Type B pancreatic cell (in vitro differentiated cells): Measurements from ENCODE around the gene NRP2. TPM values are rescaled to one million over a fixed set of nuclear protein-coding genes. Genes with fewer than 3 reads are reported as not detected.

Experiments
- DNase-seq: peaks from one replicate; pipeline ENCODE4 v3.0.0; 2021; ENCODE audit warnings: mixed read lengths; ENCODE audit not compliant: unreplicated experiment; ENCODE audit errors: extremely low spot score
- H3K27ac Mint-ChIP-seq: 2 replicates; pipeline ENCODE4 v1.8.0; 2021; ENCODE audit warnings: mild to moderate bottlenecking, mixed read lengths
- H3K27me3 Mint-ChIP-seq: 2 replicates; pipeline ENCODE4 v1.8.0; 2021; ENCODE audit warnings: mixed read lengths
- H3K36me3 Mint-ChIP-seq: 2 replicates; pipeline ENCODE4 v1.8.0; 2021; ENCODE audit warnings: mixed read lengths
- H3K4me1 Mint-ChIP-seq: one replicate; pipeline ENCODE4 v1.8.0; 2021; ENCODE audit warnings: mixed read lengths; ENCODE audit not compliant: unreplicated experiment
- H3K4me3 Mint-ChIP-seq: 2 replicates; pipeline ENCODE4 v1.8.0; 2021; ENCODE audit warnings: mild to moderate bottlenecking, mixed read lengths
- H3K9me3 Mint-ChIP-seq: 2 replicates; pipeline ENCODE4 v1.8.0; 2021; ENCODE audit warnings: mixed read lengths
- CTCF ChIP-seq: fragments of 200-600 bp; sonication (generic); conservative IDR thresholded peaks from 2 replicates; pipeline ENCODE4 v1.5.0; 2021; ENCODE audit warnings: antibody characterized with exemption, mild to moderate bottlenecking
- total RNA-seq: library from RNA; stranded (reverse); gene quantifications from 2 replicates; pipeline ENCODE4 v1.2.1, GENCODE V29; 2021; ENCODE audit warnings: low replicate concordance

Gene NRP2
- total RNA-seq, 1 donor from 2014 or later: 109 TPM

GRCh38 chr2:205715831-205716525 is 33.7 kb downstream of the NRP2 start:
- peaks cover 10% of the 10 kb centered on the region for H3K27me3 Mint-ChIP-seq
- no peak overlapping the region for H3K27ac Mint-ChIP-seq
- peaks cover 67% of the 10 kb centered on the region for H3K4me1 Mint-ChIP-seq
- peaks cover 12% of the 10 kb centered on the region for H3K36me3 Mint-ChIP-seq
- DNase-seq: no peak
- TF ChIP-seq CTCF: peak; percentile 45
- no peak overlapping the region for H3K4me3 Mint-ChIP-seq
- H3K9me3 Mint-ChIP-seq: no peaks in the 10 kb centered on the region

GRCh38 chr2:205717175-205717846 is 35.0 kb downstream of the NRP2 start:
- Mint-ChIP-seq H3K27me3 (peaks cover 4% of the 10 kb centered on the region), H3K9me3 (no peaks in the 10 kb centered on the region), H3K36me3 (peaks cover 12% of the 10 kb centered on the region), H3K4me3 (no peak overlapping the region), H3K4me1 (peaks cover 73% of the 10 kb centered on the region), H3K27ac (no peak overlapping the region)
- TF ChIP-seq CTCF: no peak
- no peak for DNase-seq

- H3K4me3 Mint-ChIP-seq: no peak overlapping the region
- peaks cover 12% of the 10 kb centered on the region for H3K36me3 Mint-ChIP-seq
- TF ChIP-seq CTCF: no peak
- no peaks in the 10 kb centered on the region for H3K9me3 Mint-ChIP-seq
- H3K4me1 Mint-ChIP-seq: peaks cover 68% of the 10 kb centered on the region
- H3K27ac Mint-ChIP-seq: no peak overlapping the region
- peaks cover 3% of the 10 kb centered on the region for H3K27me3 Mint-ChIP-seq
- no peak for DNase-seq
Measured at GRCh38 chr2:205717999-205718398, 35.7 kb downstream of the NRP2 start.

- peaks cover 52% of the 10 kb centered on the region for H3K4me1 Mint-ChIP-seq
- H3K36me3 Mint-ChIP-seq: peaks cover 23% of the 10 kb centered on the region
- DNase-seq: no peak
- H3K9me3 Mint-ChIP-seq: no peaks in the 10 kb centered on the region
- TF ChIP-seq CTCF: no peak
- H3K4me3 Mint-ChIP-seq: no peak overlapping the region
- H3K27me3 Mint-ChIP-seq: no peaks in the 10 kb centered on the region
- H3K27ac Mint-ChIP-seq: no peak overlapping the region
Measured at GRCh38 chr2:205719847-205720246, 37.5 kb downstream of the NRP2 start.

- peak overlapping the region; percentile 20 for H3K4me3 Mint-ChIP-seq
- DNase-seq: no peak
Measured at GRCh38 chr2:205720451-205720902, 38.2 kb downstream of the NRP2 start.

More at GRCh38 chr2:205720451-205720902, 38.2 kb downstream of the NRP2 start:
- H3K27me3 Mint-ChIP-seq: no peaks in the 10 kb centered on the region
- H3K4me1 Mint-ChIP-seq: peaks cover 46% of the 10 kb centered on the region
- no peak for TF ChIP-seq CTCF
- H3K36me3 Mint-ChIP-seq: peaks cover 29% of the 10 kb centered on the region
- no peak overlapping the region for H3K27ac Mint-ChIP-seq
- no peaks in the 10 kb centered on the region for H3K9me3 Mint-ChIP-seq
